GM21529 (cell line): Measurements from ENCODE around the gene UGDH.

Experiments
- ATAC-seq: cut with Tn5 transposase; IDR thresholded peaks from one replicate; pipeline ENCODE4 v1.9.1; 2021; ENCODE audit not compliant: unreplicated experiment

Gene UGDH

GRCh38 chr4:39456946-39457763, 70.1 kb downstream of the UGDH start:
- ATAC-seq, result no peak

DNA sequence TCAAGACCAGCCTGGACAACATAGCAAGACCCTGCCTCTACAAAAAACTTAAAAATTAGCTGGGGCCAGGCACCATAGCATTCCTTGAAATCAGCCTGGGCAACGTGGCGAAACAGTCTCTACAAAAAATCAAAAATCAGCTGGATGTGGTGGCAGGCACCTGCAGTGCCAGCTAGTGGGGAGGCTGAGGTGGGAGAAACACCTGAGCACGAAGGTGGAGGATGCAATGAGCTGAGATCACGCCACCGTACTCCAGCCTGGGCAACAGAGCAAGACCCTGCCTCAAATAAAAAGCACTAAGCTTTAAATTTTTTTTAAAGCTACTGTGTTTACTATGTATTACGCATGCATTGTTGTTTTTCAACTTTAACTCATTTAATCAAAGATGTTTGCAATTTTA, 71.8 kb downstream of the UGDH start:
- ATAC-seq, result no peak

GRCh38 chr4:39453738-39454137, 73.5 kb downstream of the UGDH start:
- no peak for ATAC-seq

- no peak for ATAC-seq
Measured at GRCh38 chr4:39452860-39453587, 74.2 kb downstream of the UGDH start.

DNA sequence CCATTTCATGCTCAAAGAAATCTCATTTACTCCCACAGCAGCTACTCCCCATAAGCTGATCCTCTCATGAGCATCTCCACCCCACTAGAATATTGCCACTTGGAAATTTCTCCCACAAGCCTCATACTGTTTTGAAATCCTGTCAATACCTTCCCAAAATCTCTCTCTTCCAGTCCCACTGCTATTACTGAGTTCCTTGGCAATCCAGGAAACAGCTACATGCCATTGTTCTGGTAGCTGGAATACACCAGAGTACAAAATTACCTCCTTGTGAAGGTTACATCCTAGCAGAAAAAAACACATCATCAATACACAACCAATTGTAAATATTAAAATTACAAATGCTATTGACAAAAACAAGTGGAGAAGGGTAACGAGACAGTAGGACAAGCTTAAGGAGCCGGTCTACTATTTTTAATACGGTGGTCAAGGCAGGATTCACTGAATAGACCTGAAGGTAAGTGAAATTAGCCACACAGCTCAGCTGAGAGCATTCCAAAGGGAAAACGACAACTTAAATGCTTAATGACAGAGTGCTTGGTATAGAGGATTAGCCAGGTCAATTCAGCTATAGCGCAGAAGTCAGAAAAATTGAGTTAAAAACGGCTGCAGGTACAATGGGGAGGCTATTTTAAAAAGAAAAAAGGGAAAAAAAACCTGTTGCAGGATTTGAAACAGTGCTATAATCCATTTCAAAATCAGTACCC, 74.9 kb downstream of the UGDH start:
- ATAC-seq, result no peak

- ATAC-seq, result no peak
Measured at GRCh38 chr4:39451423-39452023, 75.7 kb downstream of the UGDH start.

- no peak for ATAC-seq
Measured at GRCh38 chr4:39450618-39451017, 76.6 kb downstream of the UGDH start.
